ENCODE data around the gene SEC14L2.
"Not testable (repeated sequence)": the region's sequence is repeated elsewhere in the genome, so short reads cannot be mapped to it uniquely, and the experiment has no call there.

SEC14L2 gene

GRCh38 chr22:30390974-30391691 is 5.7 kb upstream of the SEC14L2 start:
- Mint-ChIP-seq H3K27me3 (ENCODE audit: low read depth) (no peaks in the 10 kb centered on the region), H3K4me3 (no peak overlapping the region), H3K4me1 (ENCODE audit: low read depth) (peaks cover 34% of the 10 kb centered on the region), H3K36me3 (ENCODE audit: low read depth) (no peaks in the 10 kb centered on the region), H3K27ac (peak overlapping the region; percentile 79), H3K9me3 (no peaks in the 10 kb centered on the region)
- DNase-seq (ENCODE audit: low spot score), result peak; percentile 74

DNA sequence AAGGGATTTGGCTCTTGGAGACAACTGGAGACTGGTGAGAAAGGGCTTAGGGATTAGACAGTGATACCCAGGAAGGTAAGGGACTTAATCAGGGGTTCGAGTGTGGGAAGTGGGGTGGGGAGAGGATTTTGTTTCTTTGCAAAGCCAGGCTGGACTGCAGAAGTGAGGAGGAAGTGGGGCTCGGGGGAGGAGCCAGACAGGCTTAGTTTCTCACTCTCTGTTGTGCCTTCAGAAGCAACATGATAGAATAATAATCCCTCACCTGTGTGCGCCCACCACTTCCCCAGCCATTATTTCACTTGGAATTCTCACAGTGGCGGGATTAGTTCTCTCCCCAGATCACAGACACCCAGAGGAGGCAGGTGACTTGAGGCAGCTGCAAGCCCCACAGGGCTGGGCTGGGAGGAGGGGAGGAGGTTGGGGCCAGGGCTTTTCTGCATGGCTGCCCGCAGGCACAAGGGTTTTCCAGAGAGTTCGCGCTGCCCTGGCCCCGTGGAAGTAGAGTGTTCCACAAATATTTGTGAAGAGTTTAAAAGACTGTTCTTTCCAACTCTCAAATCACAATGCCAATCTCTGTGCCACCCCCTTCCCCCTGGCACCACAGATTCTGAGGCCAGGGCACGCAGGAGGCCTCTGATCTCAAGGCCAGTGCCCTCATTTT is 4.0 kb upstream of the SEC14L2 start:
- no peaks in the 10 kb centered on the region for H3K27me3 Mint-ChIP-seq (ENCODE audit: low read depth)
- H3K27ac Mint-ChIP-seq, result peak overlapping the region; percentile 75
- H3K9me3 Mint-ChIP-seq, result no peaks in the 10 kb centered on the region
- no peak for DNase-seq (ENCODE audit: low spot score)
- H3K4me3 Mint-ChIP-seq, result no peak overlapping the region
- H3K36me3 Mint-ChIP-seq (ENCODE audit: low read depth), result no peaks in the 10 kb centered on the region
- peaks cover 36% of the 10 kb centered on the region for H3K4me1 Mint-ChIP-seq (ENCODE audit: low read depth)

DNA sequence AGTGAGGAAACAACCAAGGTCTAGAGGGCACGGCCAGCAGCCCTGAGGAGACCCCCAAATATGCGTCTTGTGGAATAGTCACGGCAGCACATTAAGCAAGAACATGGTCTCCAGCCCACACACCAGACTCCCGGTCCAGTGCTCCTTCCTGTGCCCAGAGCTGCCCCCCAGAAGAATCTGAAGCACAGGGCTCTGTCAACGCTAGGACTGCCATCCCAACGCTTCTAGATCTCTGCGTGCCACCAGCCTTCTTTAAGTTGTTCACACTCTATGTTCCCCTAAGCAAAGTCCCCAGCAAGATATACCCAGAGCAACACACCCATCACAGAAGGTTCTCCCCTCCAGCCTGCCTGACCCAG is 3.5 kb upstream of the SEC14L2 start:
- H3K4me1 Mint-ChIP-seq (ENCODE audit: low read depth), result peaks cover 42% of the 10 kb centered on the region
- H3K4me3 Mint-ChIP-seq, result no peak overlapping the region

DNA sequence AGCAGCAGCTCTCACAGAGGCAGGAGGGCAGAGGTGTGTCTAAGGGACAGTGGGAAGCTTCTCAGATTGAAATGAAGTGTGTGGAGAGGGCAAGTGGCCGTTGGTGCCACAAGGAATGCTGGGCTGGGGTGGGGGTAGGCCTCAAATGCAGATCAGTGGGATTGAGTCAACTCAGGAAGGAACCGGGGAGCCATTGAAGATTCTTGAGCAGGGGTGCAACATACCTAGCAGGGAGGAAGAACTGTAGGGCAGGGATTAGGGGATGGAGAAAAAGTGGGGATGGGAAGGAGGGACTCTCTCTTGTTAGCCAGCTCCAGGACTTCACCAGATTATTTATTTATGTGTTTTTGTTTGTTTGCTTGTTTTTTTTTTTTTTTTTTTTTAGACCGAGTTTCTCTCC is 2.9 kb upstream of the SEC14L2 start:
- Mint-ChIP-seq H3K4me3 (no peak overlapping the region), H3K36me3 (ENCODE audit: low read depth) (no peaks in the 10 kb centered on the region), H3K27me3 (ENCODE audit: low read depth) (no peaks in the 10 kb centered on the region), H3K4me1 (ENCODE audit: low read depth) (peaks cover 46% of the 10 kb centered on the region), H3K9me3 (no peaks in the 10 kb centered on the region), H3K27ac (peak overlapping the region; percentile 60)
- no peak for DNase-seq (ENCODE audit: low spot score)

More for the DNA sequence above, 3.5 kb upstream of the SEC14L2 start:
- Mint-ChIP-seq H3K27me3 (ENCODE audit: low read depth) (no peaks in the 10 kb centered on the region), H3K36me3 (ENCODE audit: low read depth) (no peaks in the 10 kb centered on the region), H3K9me3 (no peaks in the 10 kb centered on the region), H3K27ac (peak overlapping the region; percentile 34)
- DNase-seq (ENCODE audit: low spot score), result no peak

DNA sequence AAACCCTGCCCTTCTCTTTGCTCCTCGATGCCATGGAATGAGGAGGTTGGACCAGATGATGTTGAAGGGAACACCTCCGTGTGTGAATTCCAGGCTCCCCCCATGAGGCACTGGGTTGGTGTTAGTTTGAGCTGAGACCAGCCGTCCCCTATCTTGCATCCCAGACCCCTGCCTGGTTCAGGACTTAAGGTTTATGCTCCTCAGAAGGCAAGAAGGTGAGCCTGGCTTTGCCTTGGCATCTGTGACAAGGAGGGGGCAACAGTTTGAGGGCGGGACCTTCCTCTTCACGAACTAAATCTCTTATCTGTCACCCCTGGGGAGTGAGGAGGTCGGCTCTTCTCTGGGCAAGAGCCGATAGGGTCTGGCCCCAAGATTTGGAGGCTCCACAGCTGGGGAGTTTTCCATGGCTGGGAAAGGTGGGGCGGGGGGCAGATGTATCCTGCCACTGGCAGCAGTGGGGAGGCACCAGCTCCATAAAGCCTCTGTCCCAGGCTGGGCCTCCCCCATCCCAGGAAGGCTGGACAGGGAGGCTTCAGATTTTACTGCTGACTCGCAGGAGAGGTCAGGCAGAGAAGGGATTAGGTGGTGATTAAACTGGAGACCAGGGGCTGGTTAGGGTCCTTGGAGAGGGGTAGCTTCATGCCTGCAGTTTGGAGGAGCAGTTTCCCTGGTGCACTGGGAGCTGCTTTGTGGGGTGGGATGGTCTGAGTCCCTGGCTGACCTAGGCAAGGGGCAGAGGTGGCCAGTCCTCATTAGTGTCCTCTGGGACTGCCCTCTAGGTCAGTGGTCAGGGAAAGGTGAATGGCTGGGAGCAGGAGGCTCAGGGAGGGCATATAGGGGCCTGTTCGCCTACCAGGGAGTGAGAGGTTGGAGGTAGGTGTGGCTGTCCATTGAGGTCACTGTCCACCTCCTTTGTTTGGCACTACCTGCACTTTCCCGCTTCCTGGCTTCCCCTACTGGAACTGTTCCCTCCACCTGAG is 1.1 kb downstream of the SEC14L2 start:
- Mint-ChIP-seq H3K9me3 (no peaks in the 10 kb centered on the region), H3K4me3 (peak overlapping the region; percentile 80), H3K36me3 (ENCODE audit: low read depth) (peaks cover 1% of the 10 kb centered on the region), H3K27ac (peak overlapping the region; percentile 58), H3K27me3 (ENCODE audit: low read depth) (no peaks in the 10 kb centered on the region), H3K4me1 (ENCODE audit: low read depth) (peaks cover 32% of the 10 kb centered on the region)
- DNase-seq (ENCODE audit: low spot score), result no peak

DNA sequence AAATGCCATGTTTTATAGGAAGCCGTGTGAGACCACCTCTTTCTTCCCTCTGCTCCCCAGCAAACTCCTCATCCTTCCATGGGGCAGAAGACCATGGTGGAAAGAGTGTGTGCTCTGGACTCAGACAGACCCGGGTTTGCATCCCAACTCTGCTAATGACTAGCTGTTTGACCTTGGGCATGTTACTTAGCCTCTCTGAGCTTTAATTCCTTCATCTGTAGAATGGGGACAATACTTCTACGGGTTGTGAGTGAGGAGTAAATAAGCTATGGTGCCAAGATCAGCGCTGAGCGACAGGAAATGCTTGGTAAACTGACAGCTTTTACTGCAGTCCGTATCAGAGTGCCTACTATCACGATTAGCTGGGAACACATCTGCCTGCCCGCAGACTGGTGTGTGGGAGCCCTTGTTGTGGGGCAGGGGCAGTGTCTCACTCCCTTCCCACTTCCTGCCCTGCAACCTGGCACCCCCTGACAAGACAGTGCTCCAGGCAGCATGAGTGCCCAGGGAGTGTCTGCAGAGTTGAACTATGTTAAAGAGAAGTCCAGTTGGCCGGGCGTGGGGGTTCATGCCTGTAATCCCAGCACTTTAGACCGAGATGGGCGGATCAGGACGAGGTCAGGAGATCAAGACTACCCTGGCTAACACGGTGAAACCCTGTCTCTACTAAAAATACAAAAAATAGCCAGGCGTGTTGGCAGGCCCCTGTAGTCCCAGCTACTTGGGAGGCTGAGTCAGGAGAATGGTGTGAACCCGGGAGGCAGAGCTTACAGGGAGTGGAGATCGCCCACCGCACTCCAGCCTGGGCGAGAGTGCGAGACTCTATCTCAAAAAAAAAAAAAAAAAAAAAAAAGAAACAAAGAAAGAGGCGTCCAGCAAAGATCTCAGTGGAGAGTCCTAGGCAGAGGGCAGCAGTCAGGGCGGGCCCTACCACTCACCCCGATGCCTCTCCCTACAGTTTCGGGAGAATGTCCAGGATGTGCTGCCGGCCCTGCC is 2.2 kb downstream of the SEC14L2 start:
- Mint-ChIP-seq H3K4me1 (ENCODE audit: low read depth) (peaks cover 27% of the 10 kb centered on the region), H3K27me3 (ENCODE audit: low read depth) (no peaks in the 10 kb centered on the region), H3K27ac (peak overlapping the region; percentile 58), H3K4me3 (peak overlapping the region; percentile 80), H3K36me3 (ENCODE audit: low read depth) (peaks cover 1% of the 10 kb centered on the region), H3K9me3 (no peaks in the 10 kb centered on the region)
- no peak for DNase-seq (ENCODE audit: low spot score)

DNA sequence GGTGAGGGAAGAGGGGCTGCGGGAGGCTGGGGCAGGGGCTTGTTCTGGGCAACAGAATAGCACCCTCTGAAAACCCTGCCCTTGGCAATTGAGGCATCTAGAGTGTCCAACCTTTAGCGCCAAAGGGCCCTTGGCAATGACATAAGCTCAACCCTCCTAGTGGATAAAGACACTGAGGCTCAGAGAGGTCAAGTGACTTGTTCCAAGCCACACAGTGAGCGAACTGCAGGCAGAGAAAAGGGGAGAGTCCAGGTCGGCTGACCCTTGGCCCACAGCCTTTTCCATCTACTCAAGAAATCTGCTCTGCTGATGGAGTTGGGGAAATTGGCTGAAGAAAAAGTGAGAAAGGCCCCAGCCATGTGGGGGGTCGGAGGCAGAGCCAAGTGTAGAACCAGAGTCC is 2.9 kb downstream of the SEC14L2 start:
- DNase-seq (ENCODE audit: low spot score), result no peak
- Mint-ChIP-seq H3K36me3 (ENCODE audit: low read depth) (peaks cover 1% of the 10 kb centered on the region), H3K27ac (no peak overlapping the region), H3K4me3 (no peak overlapping the region), H3K27me3 (ENCODE audit: low read depth) (no peaks in the 10 kb centered on the region), H3K4me1 (ENCODE audit: low read depth) (peaks cover 27% of the 10 kb centered on the region), H3K9me3 (no peaks in the 10 kb centered on the region)

- Mint-ChIP-seq H3K36me3 (ENCODE audit: low read depth) (peaks cover 1% of the 10 kb centered on the region), H3K4me3 (no peak overlapping the region), H3K27me3 (ENCODE audit: low read depth) (no peaks in the 10 kb centered on the region), H3K4me1 (ENCODE audit: low read depth) (peaks cover 27% of the 10 kb centered on the region), H3K27ac (no peak overlapping the region), H3K9me3 (no peaks in the 10 kb centered on the region)
- no peak for DNase-seq (ENCODE audit: low spot score)
Observed at GRCh38 chr22:30400159-30400558, 3.3 kb downstream of the SEC14L2 start.

DNA sequence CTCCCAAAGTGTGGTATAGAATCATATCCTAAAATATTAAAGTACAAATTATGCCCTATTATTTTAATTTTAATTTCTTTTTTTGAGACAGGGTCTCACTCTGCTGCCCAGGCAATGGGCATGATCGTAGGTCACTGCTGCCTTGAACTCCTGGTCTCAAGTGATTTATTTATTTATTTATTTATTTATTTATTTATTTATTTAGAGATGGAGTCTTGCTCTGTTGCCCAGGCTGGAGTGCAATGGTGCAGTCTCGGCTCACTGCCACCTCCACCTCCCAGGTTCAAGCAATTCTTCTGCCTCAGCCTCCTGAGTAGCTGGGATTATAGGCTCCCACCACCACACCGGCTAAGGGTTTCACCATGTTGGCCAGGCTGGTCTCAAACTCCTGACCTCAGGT is 4.2 kb downstream of the SEC14L2 start:
- peaks cover 23% of the 10 kb centered on the region for H3K4me1 Mint-ChIP-seq (ENCODE audit: low read depth)
- not testable (repeated sequence) for H3K9me3 Mint-ChIP-seq; H3K4me3 Mint-ChIP-seq; H3K36me3 Mint-ChIP-seq (ENCODE audit: low read depth); H3K27me3 Mint-ChIP-seq (ENCODE audit: low read depth); DNase-seq (ENCODE audit: low spot score); H3K27ac Mint-ChIP-seq

DNA sequence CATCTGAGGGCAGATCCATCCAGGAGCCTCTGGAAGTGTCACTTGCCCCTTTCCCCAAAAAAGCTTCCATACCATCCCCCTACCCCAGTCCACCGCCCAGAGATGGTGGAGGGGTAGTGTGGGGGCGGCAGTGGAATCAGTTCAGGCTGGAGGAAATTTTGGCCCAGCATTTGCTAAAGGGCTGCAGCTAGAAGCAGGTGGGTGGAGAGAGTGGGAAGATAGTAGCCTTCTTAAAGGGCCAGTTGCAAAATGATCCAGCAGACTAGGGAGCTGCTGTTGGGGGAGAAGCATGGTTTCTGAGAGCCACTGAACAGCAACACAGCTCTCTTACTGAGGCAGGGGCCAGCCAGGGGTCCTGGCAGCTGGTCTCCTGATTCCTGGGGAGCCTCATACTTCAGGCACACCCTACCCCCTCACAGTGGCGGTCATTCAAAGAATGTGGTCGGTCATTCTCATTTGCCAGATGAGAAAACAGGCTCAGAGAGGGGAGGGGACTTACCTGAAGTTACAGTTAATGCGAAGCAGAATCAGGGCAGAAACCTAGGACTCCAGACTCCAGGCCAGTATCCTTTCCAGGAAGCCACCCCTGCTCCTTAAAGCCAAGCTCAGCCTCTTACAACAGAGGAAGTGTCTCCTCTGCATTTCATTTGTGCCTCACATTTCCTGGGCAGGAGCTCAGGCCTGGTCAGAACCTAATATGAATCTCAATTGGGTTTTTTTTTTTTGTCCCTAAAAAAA is 5.4 kb downstream of the SEC14L2 start:
- Mint-ChIP-seq H3K27ac (no peak overlapping the region), H3K36me3 (ENCODE audit: low read depth) (peaks cover 10% of the 10 kb centered on the region), H3K27me3 (ENCODE audit: low read depth) (no peaks in the 10 kb centered on the region), H3K4me3 (no peak overlapping the region), H3K9me3 (no peaks in the 10 kb centered on the region), H3K4me1 (ENCODE audit: low read depth) (peaks cover 17% of the 10 kb centered on the region)
- DNase-seq (ENCODE audit: low spot score), result no peak

- not testable (repeated sequence) for H3K27ac Mint-ChIP-seq; H3K9me3 Mint-ChIP-seq; DNase-seq (ENCODE audit: low spot score); H3K27me3 Mint-ChIP-seq (ENCODE audit: low read depth); H3K4me3 Mint-ChIP-seq
- Mint-ChIP-seq H3K4me1 (ENCODE audit: low read depth) (peaks cover 15% of the 10 kb centered on the region), H3K36me3 (ENCODE audit: low read depth) (peaks cover 11% of the 10 kb centered on the region)
Observed at GRCh38 chr22:30402766-30403104, 5.9 kb downstream of the SEC14L2 start.

- Mint-ChIP-seq H3K27me3 (ENCODE audit: low read depth) (no peaks in the 10 kb centered on the region), H3K27ac (no peak overlapping the region), H3K36me3 (ENCODE audit: low read depth) (peaks cover 18% of the 10 kb centered on the region), H3K4me3 (no peak overlapping the region), H3K4me1 (ENCODE audit: low read depth) (no peaks in the 10 kb centered on the region), H3K9me3 (no peaks in the 10 kb centered on the region)
- DNase-seq (ENCODE audit: low spot score), result no peak
Observed at GRCh38 chr22:30404307-30404706, 7.5 kb downstream of the SEC14L2 start.

DNA sequence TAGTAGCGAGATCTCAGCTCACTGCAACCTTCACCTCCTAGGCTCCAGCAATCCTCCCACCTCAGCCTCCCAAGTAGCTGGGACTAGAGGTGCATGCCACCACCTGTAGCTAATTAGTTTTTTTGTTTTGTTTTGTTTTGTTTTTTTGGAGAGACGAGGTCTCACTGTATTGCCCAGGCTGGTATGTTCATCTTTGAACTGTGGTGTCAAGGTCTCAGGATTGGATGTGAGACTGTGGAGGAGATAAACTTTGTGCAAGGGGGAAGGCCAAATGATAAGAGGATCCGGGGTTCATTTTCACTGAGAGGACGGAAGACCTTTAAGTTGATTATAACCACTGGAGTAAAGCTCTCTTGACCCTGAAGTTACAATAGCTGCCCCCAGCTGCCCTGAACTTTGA is 8.9 kb downstream of the SEC14L2 start:
- DNase-seq (ENCODE audit: low spot score), result no peak
- Mint-ChIP-seq H3K27me3 (ENCODE audit: low read depth) (no peaks in the 10 kb centered on the region), H3K4me1 (ENCODE audit: low read depth) (no peaks in the 10 kb centered on the region), H3K9me3 (no peaks in the 10 kb centered on the region), H3K36me3 (ENCODE audit: low read depth) (peaks cover 20% of the 10 kb centered on the region), H3K4me3 (no peak overlapping the region), H3K27ac (no peak overlapping the region)

Measured in T-helper 2 cell treated with Interferon-gamma antibody and Interleukin-4, amounts not matched to agents 5 μg/mL and 100 μg/mL, for 36 hours (primary cell).